OCI-LY1 (cell line): ENCODE results near the gene KRTAP5-3.

Experiments used
- H2AFZ ChIP-seq: fragments of 200-600 bp; sonication (generic), shearing (Covaris generic); 2 replicates; pipeline ENCODE4 v1.6.0; 2014; ENCODE audit warnings: antibody characterized with exemption, mild to moderate bottlenecking, low read length
- H3F3A ChIP-seq: fragments of 200-600 bp; sonication (generic), shearing (Covaris generic); 2 replicates; pipeline ENCODE4 v1.6.0; 2014; ENCODE audit warnings: mild to moderate bottlenecking, antibody characterized with exemption, low read length, moderate library complexity; ENCODE audit not compliant: insufficient read depth
- H3K27ac ChIP-seq: fragments of 200-600 bp; sonication (generic); 2 replicates; pipeline ENCODE4 v1.5.1; 2014; ENCODE audit warnings: low read length, mixed run types, mild to moderate bottlenecking, low read depth; ENCODE audit not compliant: poor library complexity, severe bottlenecking
- H3K27me3 ChIP-seq: fragments of 200-600 bp; sonication (generic); 2 replicates; pipeline ENCODE4 v1.6.0; 2014; ENCODE audit warnings: antibody characterized with exemption, mild to moderate bottlenecking, low read length, moderate library complexity; ENCODE audit not compliant: insufficient read depth
- H3K36me3 ChIP-seq: fragments of 200-600 bp; sonication (generic); 2 replicates; pipeline ENCODE4 v1.6.1; 2014; ENCODE audit warnings: mild to moderate bottlenecking, antibody characterized with exemption, low read length, moderate library complexity, mixed read lengths; ENCODE audit not compliant: insufficient read depth
- H3K4me1 ChIP-seq: fragments of 200-600 bp; sonication (generic); 2 replicates; pipeline ENCODE4 v1.5.1; 2014; ENCODE audit warnings: mild to moderate bottlenecking, low read length, moderate library complexity; ENCODE audit not compliant: insufficient read depth, severe bottlenecking
- H3K4me2 ChIP-seq: fragments of 200-600 bp; sonication (generic), shearing (Covaris generic); 2 replicates; pipeline ENCODE4 v1.6.1; 2014; ENCODE audit warnings: low read length
- H3K4me3 ChIP-seq: fragments of 200-600 bp; sonication (generic); 2 replicates; pipeline ENCODE4 v1.5.1; 2014; ENCODE audit warnings: low read length, low read depth, mild to moderate bottlenecking, mixed read lengths; ENCODE audit not compliant: poor library complexity, severe bottlenecking
- H3K79me2 ChIP-seq: fragments of 200-600 bp; shearing (Covaris generic); 2 replicates; pipeline ENCODE4 v1.6.1; 2016; ENCODE audit warnings: mixed run types, low read length, mixed read lengths; ENCODE audit not compliant: insufficient read depth
- H3K9ac ChIP-seq: fragments of 200-600 bp; sonication (generic), shearing (Covaris generic); 2 replicates; pipeline ENCODE4 v1.6.1; 2014; ENCODE audit warnings: mild to moderate bottlenecking, low read length, mixed read lengths
- H3K9me2 ChIP-seq: fragments of 200-600 bp; sonication (generic), shearing (Covaris generic); 2 replicates; pipeline ENCODE4 v1.6.1; 2014; ENCODE audit warnings: low read depth, mild to moderate bottlenecking, low read length, mixed read lengths
- H3K9me3 ChIP-seq: fragments of 200-600 bp; shearing (Covaris generic); 2 replicates; pipeline ENCODE4 v1.6.1; 2014; ENCODE audit warnings: low read length, mixed read lengths
- H4K20me1 ChIP-seq: fragments of 200-600 bp; sonication (generic), shearing (Covaris generic); 2 replicates; pipeline ENCODE4 v1.6.0; 2016; ENCODE audit warnings: mild to moderate bottlenecking, low read length; ENCODE audit not compliant: insufficient read depth
- CTCF ChIP-seq: fragments of 200-600 bp; sonication (generic), shearing (Covaris generic); IDR thresholded peaks from 2 replicates; pipeline ENCODE4 v1.5.1; 2017; ENCODE audit warnings: mild to moderate bottlenecking, antibody characterized with exemption, low read length, moderate library complexity, mixed read lengths
- EZH2 ChIP-seq: fragments of 200-600 bp; sonication (generic), shearing (Covaris generic); IDR thresholded peaks from 2 replicates; pipeline ENCODE4 v1.8.0; 2017; ENCODE audit warnings: borderline replicate concordance, mixed run types, mild to moderate bottlenecking, antibody characterized with exemption, low read length, moderate library complexity, mixed read lengths

KRTAP5-3 gene

GRCh38 chr11:1652771-1653540 is 44.7 kb upstream of the KRTAP5-3 start:
- Histone ChIP-seq H3K27me3 (peaks cover 6% of the 10 kb centered on the region; the same call in 1 of the 2 replicates), H3F3A (no peaks in the 10 kb centered on the region), H3K9ac (no peak overlapping the region), H3K4me2 (no peak overlapping the region), H2AFZ (no peak overlapping the region), H4K20me1 (no peaks in the 10 kb centered on the region), H3K9me2 (no peaks in the 10 kb centered on the region), H3K9me3 (no peaks in the 10 kb centered on the region), H3K4me1 (no peaks in the 10 kb centered on the region), H3K79me2 (no peaks in the 10 kb centered on the region), H3K36me3 (no peaks in the 10 kb centered on the region), H3K27ac (no peak overlapping the region), H3K4me3 (no peak overlapping the region)
- TF ChIP-seq CTCF (peak; percentile 97), EZH2 (no peak)

GRCh38 chr11:1652442-1652770 is 44.1 kb upstream of the KRTAP5-3 start:
- Histone ChIP-seq H3K27me3 (peaks cover 6% of the 10 kb centered on the region; the same call in 1 of the 2 replicates), H3K4me2 (no peak overlapping the region), H3K9me3 (no peaks in the 10 kb centered on the region), H3K4me3 (no peak overlapping the region), H2AFZ (no peak overlapping the region), H3K79me2 (no peaks in the 10 kb centered on the region), H3K9me2 (no peaks in the 10 kb centered on the region), H3K4me1 (no peaks in the 10 kb centered on the region), H4K20me1 (no peaks in the 10 kb centered on the region), H3F3A (no peaks in the 10 kb centered on the region), H3K36me3 (no peaks in the 10 kb centered on the region), H3K9ac (no peak overlapping the region), H3K27ac (no peak overlapping the region)
- TF ChIP-seq CTCF (no peak), EZH2 (no peak)

GRCh38 chr11:1652026-1652425 is 43.8 kb upstream of the KRTAP5-3 start:
- no peaks in the 10 kb centered on the region for H3K4me1 ChIP-seq
- TF ChIP-seq CTCF (no peak), EZH2 (no peak)
- no peak overlapping the region for H3K4me3 ChIP-seq
- no peak overlapping the region for H3K27ac ChIP-seq
- H3K79me2 ChIP-seq, result no peaks in the 10 kb centered on the region
- H4K20me1 ChIP-seq, result no peaks in the 10 kb centered on the region
- H3K27me3 ChIP-seq, result peaks cover 6% of the 10 kb centered on the region; the same call in 1 of the 2 replicates
- no peak overlapping the region for H3K9ac ChIP-seq
- no peak overlapping the region for H3K4me2 ChIP-seq
- no peaks in the 10 kb centered on the region for H3K9me3 ChIP-seq
- no peaks in the 10 kb centered on the region for H3K9me2 ChIP-seq
- H2AFZ ChIP-seq, result no peak overlapping the region
- no peaks in the 10 kb centered on the region for H3F3A ChIP-seq
- no peaks in the 10 kb centered on the region for H3K36me3 ChIP-seq
